PC-3 (cell line): ENCODE results near the gene SAAL1.

Source experiments
- EZH2 ChIP-seq: fragments of 300-600 bp; sonication (generic); IDR thresholded peaks from one replicate; pipeline ENCODE4 v1.6.1; 2017; ENCODE audit warnings: antibody characterized with exemption, mild to moderate bottlenecking, low read length; ENCODE audit not compliant: unreplicated experiment
- TF ChIP-seq, protein P1 (sequence below): fragments of 300-600 bp; sonication (generic); conservative IDR thresholded peaks from 2 replicates; pipeline ENCODE4 v1.5.1; 2017; ENCODE audit warnings: antibody characterized with exemption, low read depth, mild to moderate bottlenecking, low read length

DNA sequence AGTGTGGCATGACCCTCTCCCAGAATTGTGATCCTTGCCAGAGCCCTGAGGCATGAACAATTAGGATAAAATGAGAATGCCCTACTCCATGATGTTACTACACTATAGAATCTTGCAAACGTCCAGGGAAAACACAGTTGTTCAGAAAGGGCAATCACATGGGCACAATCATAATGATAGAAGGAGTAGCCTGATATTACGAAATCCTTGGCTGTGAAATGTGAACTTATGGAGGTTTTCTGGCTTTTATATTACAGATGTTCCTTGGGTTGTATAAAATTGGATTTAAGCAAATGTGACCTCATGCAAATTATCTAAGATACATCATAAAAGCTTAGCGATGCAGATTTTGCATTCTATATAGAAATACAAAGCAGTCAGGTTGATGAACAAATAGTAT is 30.4 kb downstream of the SAAL1 start:
- TF ChIP-seq, protein P1, sequence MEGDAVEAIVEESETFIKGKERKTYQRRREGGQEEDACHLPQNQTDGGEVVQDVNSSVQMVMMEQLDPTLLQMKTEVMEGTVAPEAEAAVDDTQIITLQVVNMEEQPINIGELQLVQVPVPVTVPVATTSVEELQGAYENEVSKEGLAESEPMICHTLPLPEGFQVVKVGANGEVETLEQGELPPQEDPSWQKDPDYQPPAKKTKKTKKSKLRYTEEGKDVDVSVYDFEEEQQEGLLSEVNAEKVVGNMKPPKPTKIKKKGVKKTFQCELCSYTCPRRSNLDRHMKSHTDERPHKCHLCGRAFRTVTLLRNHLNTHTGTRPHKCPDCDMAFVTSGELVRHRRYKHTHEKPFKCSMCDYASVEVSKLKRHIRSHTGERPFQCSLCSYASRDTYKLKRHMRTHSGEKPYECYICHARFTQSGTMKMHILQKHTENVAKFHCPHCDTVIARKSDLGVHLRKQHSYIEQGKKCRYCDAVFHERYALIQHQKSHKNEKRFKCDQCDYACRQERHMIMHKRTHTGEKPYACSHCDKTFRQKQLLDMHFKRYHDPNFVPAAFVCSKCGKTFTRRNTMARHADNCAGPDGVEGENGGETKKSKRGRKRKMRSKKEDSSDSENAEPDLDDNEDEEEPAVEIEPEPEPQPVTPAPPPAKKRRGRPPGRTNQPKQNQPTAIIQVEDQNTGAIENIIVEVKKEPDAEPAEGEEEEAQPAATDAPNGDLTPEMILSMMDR, result no peak
- no peak for TF ChIP-seq EZH2
